HEK293T (cell line): ENCODE measurements around the gene MUC3A.

Experiments used
- ARNT ChIP-seq: fragments of 450-650 bp; IDR thresholded peaks from 2 replicates; pipeline ENCODE4 v1.6.1; 2017; ENCODE audit warnings: mild to moderate bottlenecking
- BHLHE40 ChIP-seq: fragments of 450-650 bp; IDR thresholded peaks from 2 replicates; pipeline ENCODE4 v1.6.1; 2016; ENCODE audit warnings: mild to moderate bottlenecking, moderate library complexity, borderline replicate concordance
- CTBP1 ChIP-seq: fragments of 450-650 bp; IDR thresholded peaks from 2 replicates; pipeline ENCODE4 v1.6.1; 2016; ENCODE audit warnings: borderline replicate concordance
- ELF4 ChIP-seq: fragments of 450-650 bp; IDR thresholded peaks from 2 replicates; pipeline ENCODE4 v1.6.1; 2017; ENCODE audit warnings: antibody characterized with exemption
- FOXA1 ChIP-seq: fragments of 450-650 bp; IDR thresholded peaks from 2 replicates; pipeline ENCODE4 v1.6.1; 2016; ENCODE audit warnings: mild to moderate bottlenecking
- FOXK2 ChIP-seq: fragments of 450-650 bp; IDR thresholded peaks from 2 replicates; pipeline ENCODE4 v1.6.1; 2016; ENCODE audit warnings: mild to moderate bottlenecking
- HDGF ChIP-seq: fragments of 450-650 bp; IDR thresholded peaks from 2 replicates; pipeline ENCODE4 v1.6.1; 2017; ENCODE audit warnings: antibody characterized with exemption, borderline replicate concordance
- LEF1 ChIP-seq: fragments of 450-650 bp; IDR thresholded peaks from 2 replicates; pipeline ENCODE4 v1.6.1; 2017; ENCODE audit warnings: mild to moderate bottlenecking, borderline replicate concordance
- NFRKB ChIP-seq: fragments of 450-650 bp; IDR thresholded peaks from 2 replicates; pipeline ENCODE4 v1.6.1; 2016; ENCODE audit warnings: mild to moderate bottlenecking, moderate library complexity
- SP1 ChIP-seq: fragments of 450-650 bp; IDR thresholded peaks from 2 replicates; pipeline ENCODE4 v1.6.1; 2017
- SUZ12 ChIP-seq: fragments of 450-650 bp; IDR thresholded peaks from 2 replicates; pipeline ENCODE4 v1.6.1; 2016; ENCODE audit warnings: mild to moderate bottlenecking
- TARDBP ChIP-seq: fragments of 450-650 bp; IDR thresholded peaks from 2 replicates; pipeline ENCODE4 v1.6.1; 2016
- ZNF384 ChIP-seq: fragments of 450-650 bp; IDR thresholded peaks from 2 replicates; pipeline ENCODE4 v1.6.1; 2016
- TF ChIP-seq, protein P1 (sequence below): fragments of 450-650 bp; IDR thresholded peaks from 2 replicates; pipeline ENCODE4 v1.6.1; 2016

DNA sequence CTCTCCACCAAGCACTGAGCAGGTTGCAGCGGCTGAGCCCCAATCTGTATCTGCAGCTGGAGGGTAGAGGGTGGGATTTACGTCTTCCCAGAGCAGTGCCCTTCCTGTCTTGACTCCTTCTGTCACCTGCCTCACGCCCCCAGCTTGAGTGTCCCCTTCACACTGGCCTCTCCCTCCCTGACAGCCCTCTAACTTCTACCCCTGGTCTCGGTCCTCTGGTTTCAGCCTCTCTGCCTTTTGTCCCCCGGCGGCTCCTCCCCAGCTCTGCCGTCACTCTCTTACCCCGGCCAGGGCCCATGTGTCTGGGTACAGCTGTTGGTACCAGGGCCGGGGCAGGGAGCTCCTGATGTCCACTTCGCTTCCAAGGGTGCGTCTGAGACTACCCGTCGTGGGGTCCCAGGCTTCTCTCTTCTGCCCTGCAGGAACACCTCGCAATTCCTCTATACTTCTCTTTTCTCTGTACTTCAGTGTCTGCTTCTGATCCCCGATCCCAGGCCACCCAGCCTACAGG is 654 bp downstream of the MUC3A start:
- no peak for TF ChIP-seq ZNF384
- TF ChIP-seq CTBP1: no peak
- TF ChIP-seq NFRKB: no peak
- no peak for TF ChIP-seq FOXK2
- TF ChIP-seq, protein P1, sequence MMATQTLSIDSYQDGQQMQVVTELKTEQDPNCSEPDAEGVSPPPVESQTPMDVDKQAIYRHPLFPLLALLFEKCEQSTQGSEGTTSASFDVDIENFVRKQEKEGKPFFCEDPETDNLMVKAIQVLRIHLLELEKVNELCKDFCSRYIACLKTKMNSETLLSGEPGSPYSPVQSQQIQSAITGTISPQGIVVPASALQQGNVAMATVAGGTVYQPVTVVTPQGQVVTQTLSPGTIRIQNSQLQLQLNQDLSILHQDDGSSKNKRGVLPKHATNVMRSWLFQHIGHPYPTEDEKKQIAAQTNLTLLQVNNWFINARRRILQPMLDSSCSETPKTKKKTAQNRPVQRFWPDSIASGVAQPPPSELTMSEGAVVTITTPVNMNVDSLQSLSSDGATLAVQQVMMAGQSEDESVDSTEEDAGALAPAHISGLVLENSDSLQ: no peak
- no peak for TF ChIP-seq HDGF
- no peak for TF ChIP-seq TARDBP
- no peak for TF ChIP-seq FOXA1
- no peak for TF ChIP-seq BHLHE40
- no peak for TF ChIP-seq SP1
- no peak for TF ChIP-seq ELF4
- TF ChIP-seq SUZ12: no peak
- TF ChIP-seq ARNT: no peak
- no peak for TF ChIP-seq LEF1
